Measurements from ENCODE around the gene STYX. TPM values are rescaled to one million over a fixed set of nuclear protein-coding genes. Genes with fewer than 3 reads are reported as not detected.
A peak's percentile ranks its signal among the peaks of the same experiment; 100 is the strongest.

Gene STYX
- total RNA-seq, 1 donor = 50.7 TPM

DNA sequence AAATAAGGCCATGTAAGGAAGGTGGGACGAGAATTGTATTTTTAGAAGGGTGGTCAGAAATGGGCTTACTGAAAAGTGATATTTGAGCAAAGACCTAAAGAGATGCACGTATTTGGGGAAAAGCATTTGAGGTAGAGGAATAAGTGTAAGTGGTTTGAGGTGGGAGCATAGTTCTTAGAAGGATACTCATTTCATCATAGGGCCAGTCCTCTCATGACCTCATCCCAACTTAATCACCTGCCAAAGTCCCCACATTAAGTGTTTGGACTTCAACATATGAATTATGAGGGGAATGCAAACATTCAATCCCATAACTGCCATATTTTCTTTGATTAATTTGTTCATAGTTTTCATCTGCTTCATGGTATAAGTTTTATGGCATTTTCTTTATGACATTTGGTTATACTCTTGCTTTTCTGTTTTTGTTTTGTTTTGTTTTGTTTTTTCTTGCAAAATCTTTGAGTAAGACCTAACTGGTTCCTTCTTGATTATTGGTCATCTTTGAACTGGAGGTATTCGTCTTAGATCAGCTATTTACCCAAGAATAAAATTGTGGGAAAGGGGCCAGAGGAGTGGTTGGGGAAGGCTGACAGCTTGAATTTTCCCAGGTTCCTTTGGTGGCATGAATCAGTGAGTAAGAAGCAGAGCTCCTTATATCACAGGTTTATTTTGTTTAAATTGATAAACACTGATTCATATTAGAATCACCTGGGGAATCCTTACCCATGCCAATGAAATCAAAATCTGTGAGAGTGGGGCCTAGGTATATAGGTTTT lies 37.3 kb downstream of the STYX start:
- TF ChIP-seq, protein P1, sequence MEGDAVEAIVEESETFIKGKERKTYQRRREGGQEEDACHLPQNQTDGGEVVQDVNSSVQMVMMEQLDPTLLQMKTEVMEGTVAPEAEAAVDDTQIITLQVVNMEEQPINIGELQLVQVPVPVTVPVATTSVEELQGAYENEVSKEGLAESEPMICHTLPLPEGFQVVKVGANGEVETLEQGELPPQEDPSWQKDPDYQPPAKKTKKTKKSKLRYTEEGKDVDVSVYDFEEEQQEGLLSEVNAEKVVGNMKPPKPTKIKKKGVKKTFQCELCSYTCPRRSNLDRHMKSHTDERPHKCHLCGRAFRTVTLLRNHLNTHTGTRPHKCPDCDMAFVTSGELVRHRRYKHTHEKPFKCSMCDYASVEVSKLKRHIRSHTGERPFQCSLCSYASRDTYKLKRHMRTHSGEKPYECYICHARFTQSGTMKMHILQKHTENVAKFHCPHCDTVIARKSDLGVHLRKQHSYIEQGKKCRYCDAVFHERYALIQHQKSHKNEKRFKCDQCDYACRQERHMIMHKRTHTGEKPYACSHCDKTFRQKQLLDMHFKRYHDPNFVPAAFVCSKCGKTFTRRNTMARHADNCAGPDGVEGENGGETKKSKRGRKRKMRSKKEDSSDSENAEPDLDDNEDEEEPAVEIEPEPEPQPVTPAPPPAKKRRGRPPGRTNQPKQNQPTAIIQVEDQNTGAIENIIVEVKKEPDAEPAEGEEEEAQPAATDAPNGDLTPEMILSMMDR (IDR thresholded peaks at IDR 0.05; ENCODE audit: insufficient read depth, low read length) = no peak
- no peak overlapping the region for H3K4me3 ChIP-seq (ENCODE audit: low read depth, low read length)
- DNase-seq (ENCODE audit: low read depth) = no peak

DNA sequence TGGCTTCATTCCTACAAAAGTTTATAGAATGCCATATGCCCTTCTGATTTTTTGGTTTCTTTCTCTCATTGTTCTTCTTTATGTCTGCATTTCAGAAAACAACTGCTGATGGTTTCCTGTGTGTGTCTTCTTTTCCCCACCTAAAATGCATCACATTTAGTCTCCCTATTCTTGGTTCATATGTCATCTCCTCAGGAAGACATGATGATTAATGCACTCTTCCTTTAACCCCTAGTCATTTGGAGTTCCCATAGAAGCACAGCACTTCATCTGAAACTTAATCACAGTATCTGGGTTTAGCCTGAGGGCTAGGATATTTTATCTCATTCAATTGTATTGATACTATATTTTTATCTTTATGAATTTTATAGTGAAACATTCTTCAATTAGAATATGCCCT lies 39.9 kb downstream of the STYX start:
- H3K4me3 ChIP-seq (ENCODE audit: low read depth, low read length) = no peak overlapping the region
- DNase-seq (ENCODE audit: low read depth) = no peak
- TF ChIP-seq, protein P1 (IDR thresholded peaks at IDR 0.05; ENCODE audit: insufficient read depth, low read length) = no peak

DNA sequence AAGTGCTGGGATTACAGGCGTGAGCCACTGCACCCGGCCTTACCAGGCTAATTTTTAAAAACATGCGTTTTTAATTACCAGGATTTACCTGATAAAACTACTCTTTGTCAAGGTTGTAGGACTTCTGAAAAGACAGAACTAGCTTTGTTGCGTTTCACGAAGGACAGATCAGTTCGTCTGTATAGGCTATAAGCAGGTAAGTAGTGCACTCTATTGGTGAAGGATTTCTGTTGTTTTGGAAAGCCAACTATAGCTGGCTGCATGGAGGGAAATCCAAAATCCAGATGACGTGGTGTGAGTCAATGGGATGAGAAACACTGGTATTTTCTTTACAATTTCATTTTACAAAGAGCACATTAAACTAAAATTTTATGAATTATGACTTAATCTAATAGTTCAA lies 46.9 kb downstream of the STYX start:
- DNase-seq (ENCODE audit: low read depth) = no peak
- TF ChIP-seq, protein P1 (IDR thresholded peaks at IDR 0.05; ENCODE audit: insufficient read depth, low read length) = no peak
- H3K4me3 ChIP-seq (ENCODE audit: low read depth, low read length) = no peak overlapping the region

DNA sequence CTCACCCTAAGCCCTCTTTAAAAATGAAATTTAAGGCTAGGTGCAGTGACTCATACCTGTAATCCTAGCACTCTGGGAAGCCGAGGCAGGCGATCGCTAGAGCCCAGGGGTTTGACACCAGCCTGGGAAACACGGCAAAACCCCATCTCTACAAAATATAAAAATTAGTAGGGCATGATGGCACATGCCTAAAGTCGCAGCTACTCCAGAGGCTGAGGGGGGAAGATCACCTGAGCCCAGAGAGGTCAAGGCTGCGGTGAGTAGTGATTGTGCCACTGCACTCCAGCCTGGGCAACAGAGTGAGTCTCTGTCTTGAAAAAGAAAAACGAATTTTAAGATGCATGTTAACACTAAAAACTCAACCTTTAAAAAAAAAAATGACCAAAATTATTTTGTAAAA lies 48.7 kb downstream of the STYX start:
- no peak overlapping the region for H3K4me3 ChIP-seq (ENCODE audit: low read depth, low read length)
- TF ChIP-seq, protein P1 (IDR thresholded peaks at IDR 0.05; ENCODE audit: insufficient read depth, low read length) = no peak

DNA sequence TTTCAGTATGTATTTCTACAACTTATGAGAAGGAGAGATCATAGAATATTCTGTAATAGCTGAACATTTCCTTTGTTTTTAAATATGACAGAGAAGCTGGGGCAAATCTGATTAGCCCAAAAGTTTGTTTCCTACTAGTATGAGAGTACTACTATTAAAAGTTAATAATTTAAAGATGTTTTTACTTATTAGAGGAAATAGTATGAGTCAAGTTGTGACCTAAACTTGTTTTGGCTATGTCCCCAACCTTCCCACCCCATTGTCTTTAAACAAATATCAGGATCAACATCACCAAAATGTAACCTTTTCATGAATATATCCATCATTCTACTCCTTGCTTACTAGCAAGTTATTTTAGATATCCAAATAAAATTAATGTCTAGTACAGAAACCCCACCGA lies 50.9 kb downstream of the STYX start:
- DNase-seq (ENCODE audit: low read depth) = peak; percentile 30
- H3K4me3 ChIP-seq (ENCODE audit: low read depth, low read length) = no peak overlapping the region
- TF ChIP-seq, protein P1 (IDR thresholded peaks at IDR 0.05; ENCODE audit: insufficient read depth, low read length) = no peak

More for the DNA sequence above, 48.7 kb downstream of the STYX start:
- DNase-seq (ENCODE audit: low read depth) = no peak

DNA sequence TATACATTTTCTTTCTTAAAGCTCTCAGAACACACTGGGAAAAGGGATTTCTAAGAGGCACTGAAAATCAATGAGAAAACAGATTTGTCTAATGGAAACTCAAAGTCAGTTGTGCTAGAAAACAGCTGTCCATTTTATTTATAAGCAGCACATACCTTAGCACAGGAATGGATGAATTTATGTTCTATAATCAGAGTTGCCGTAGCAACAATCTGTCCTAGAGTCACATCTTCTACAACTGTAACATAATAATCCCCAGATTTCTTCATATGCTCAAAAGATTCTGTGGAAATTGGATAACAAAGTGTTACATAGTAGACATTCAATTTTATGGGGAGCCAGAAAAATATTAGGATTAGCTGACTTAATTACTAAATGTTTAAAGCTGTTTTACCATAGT lies 51.7 kb downstream of the STYX start:
- TF ChIP-seq, protein P1 (IDR thresholded peaks at IDR 0.05; ENCODE audit: insufficient read depth, low read length) = no peak
- peak; percentile 11 for DNase-seq (ENCODE audit: low read depth)

DNA sequence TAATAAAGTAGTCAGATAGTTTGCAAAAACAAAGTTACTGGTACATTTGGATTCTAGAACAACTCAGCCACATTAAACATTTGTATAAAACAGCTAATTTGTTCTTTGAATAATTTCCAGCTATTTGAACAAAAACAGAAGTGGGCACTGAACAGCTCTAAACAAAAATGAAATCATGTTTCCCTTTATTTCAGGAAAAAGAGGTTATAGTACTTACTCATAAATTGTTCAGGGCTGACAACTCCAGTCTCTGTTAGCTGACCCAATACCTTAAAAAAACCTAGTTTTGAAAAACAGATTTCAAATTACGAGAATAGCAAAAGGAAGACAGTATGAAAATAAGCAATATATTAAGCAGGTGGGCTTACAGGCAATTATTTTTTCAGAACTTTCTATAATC lies 53.2 kb downstream of the STYX start:
- TF ChIP-seq, protein P1 (IDR thresholded peaks at IDR 0.05; ENCODE audit: insufficient read depth, low read length) = no peak
- no peak overlapping the region for H3K4me3 ChIP-seq (ENCODE audit: low read depth, low read length)
- DNase-seq (ENCODE audit: low read depth) = no peak

More for the DNA sequence above, 51.7 kb downstream of the STYX start:
- H3K4me3 ChIP-seq (ENCODE audit: low read depth, low read length) = no peak overlapping the region
